Hepatocyte (in vitro differentiated cells): ENCODE measurements around the gene NKX1-2. TPM values are rescaled to one million over a fixed set of nuclear protein-coding genes. Genes with fewer than 3 reads are reported as not detected.

Experiments
- DNase-seq: peaks from one replicate; pipeline ENCODE4 v3.0.0-alpha.2; 2016; ENCODE audit warnings: low spot score
- H2AFZ ChIP-seq: fragments of 200-600 bp; sonication (generic); 2 replicates; pipeline ENCODE4 v1.6.0; 2016; ENCODE audit warnings: antibody characterized with exemption, mild to moderate bottlenecking
- H3K27ac ChIP-seq: fragments of 200-600 bp; sonication (generic); 2 replicates; pipeline ENCODE4 v1.5.1; 2016; ENCODE audit warnings: mild to moderate bottlenecking
- H3K27me3 ChIP-seq: fragments of 200-600 bp; sonication (generic); 2 replicates; pipeline ENCODE4 v1.6.1; 2016
- H3K36me3 ChIP-seq: fragments of 200-600 bp; sonication (generic); replicated peaks from 2 replicates; pipeline ENCODE4 v1.5.1; 2016; ENCODE audit warnings: low read depth; ENCODE audit not compliant: insufficient read depth
- H3K4me1 ChIP-seq: fragments of 200-600 bp; sonication (generic); 2 replicates; pipeline ENCODE4 v1.5.1; 2016; ENCODE audit warnings: mild to moderate bottlenecking, moderate library complexity; ENCODE audit not compliant: insufficient read depth
- H3K4me2 ChIP-seq: fragments of 200-600 bp; sonication (generic); 2 replicates; pipeline ENCODE4 v1.6.0; 2016
- H3K4me3 ChIP-seq: fragments of 200-600 bp; sonication (generic); 2 replicates; pipeline ENCODE4 v1.5.1; 2016; ENCODE audit warnings: mild to moderate bottlenecking
- H3K79me2 ChIP-seq: fragments of 200-600 bp; sonication (generic); 2 replicates; pipeline ENCODE4 v1.6.0; 2017; ENCODE audit warnings: mild to moderate bottlenecking
- H3K9me2 ChIP-seq: fragments of 200-600 bp; sonication (generic); replicated peaks from 2 replicates; pipeline ENCODE4 v1.6.0; 2017; ENCODE audit warnings: mild to moderate bottlenecking; ENCODE audit not compliant: insufficient read depth
- H3K9me3 ChIP-seq: fragments of 200-600 bp; sonication (generic); 2 replicates; pipeline ENCODE4 v1.5.1; 2016; ENCODE audit warnings: low read depth, mild to moderate bottlenecking
- H4K20me1 ChIP-seq: fragments of 200-600 bp; sonication (generic); 2 replicates; pipeline ENCODE4 v1.6.0; 2016; ENCODE audit warnings: mild to moderate bottlenecking; ENCODE audit not compliant: insufficient read depth, poor library complexity, severe bottlenecking
- EZH2 ChIP-seq: fragments of 200-600 bp; sonication (generic); IDR thresholded peaks from 2 replicates; pipeline ENCODE4 v1.6.1; 2016; ENCODE audit warnings: antibody characterized with exemption, mild to moderate bottlenecking, borderline replicate concordance
- EZH2phosphoT487 ChIP-seq: fragments of 200-600 bp; sonication (generic); IDR thresholded peaks from one replicate; pipeline ENCODE4 v1.6.1; 2018; ENCODE audit warnings: antibody characterized with exemption, mild to moderate bottlenecking, low read depth, moderate library complexity; ENCODE audit not compliant: unreplicated experiment, severe bottlenecking
- WGBS: methylation state at CpG from one replicate; pipeline ENCODE4 v1.1.6; 2016; ENCODE audit warnings: low lambda C conversion rate; ENCODE audit errors: missing lambda C conversion rate; 5-methylcytosine and 5-hydroxymethylcytosine counted together
- polyA plus RNA-seq: library from polyadenylated mRNA; unstranded; fragments of >200 nt; fragmentation: Nextera tagmentation; extraction: Ambion mirVana; gene quantifications from 2 replicates; pipeline ENCODE4 v1.2.1, GENCODE V29; 2016
- total RNA-seq: library from RNA; depleted of rRNA; stranded (reverse); fragments of >200 nt; gene quantifications from 2 replicates; pipeline ENCODE4 v1.2.3, GENCODE V29; 2014
- TF ChIP-seq, protein P1 (sequence below): fragments of 200-600 bp; sonication (generic); IDR thresholded peaks from 2 replicates; pipeline ENCODE4 v1.5.1; 2016; ENCODE audit warnings: antibody characterized with exemption, mild to moderate bottlenecking; ENCODE audit not compliant: poor library complexity

Gene NKX1-2
- total and polyA plus RNA-seq, 2 experiments from 2014 or later: 0.22 to 2.0 TPM

DNA sequence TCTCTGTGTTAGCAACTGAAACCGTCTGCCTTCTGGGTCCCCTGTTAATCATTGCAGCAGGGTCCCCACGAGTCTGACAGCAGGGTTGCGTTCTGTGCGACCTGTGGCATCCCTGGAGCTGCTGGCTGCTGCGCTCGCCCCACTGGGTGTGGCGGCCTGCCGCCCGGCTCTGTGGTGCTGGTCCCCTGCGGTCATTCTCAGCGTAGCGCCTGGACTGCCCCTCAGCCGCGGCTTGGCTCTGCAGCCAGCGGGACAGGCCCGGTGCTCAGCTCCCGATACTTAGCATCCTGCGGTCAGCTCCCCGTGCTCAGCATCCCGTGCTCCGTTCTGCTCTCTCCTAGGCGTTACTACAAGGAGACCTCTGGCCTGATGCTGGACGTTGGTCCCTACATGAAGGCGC, 46.8 kb upstream of the NKX1-2 start:
- WGBS: 92% methylated on average over 24 of the region's 24 CpGs

DNA sequence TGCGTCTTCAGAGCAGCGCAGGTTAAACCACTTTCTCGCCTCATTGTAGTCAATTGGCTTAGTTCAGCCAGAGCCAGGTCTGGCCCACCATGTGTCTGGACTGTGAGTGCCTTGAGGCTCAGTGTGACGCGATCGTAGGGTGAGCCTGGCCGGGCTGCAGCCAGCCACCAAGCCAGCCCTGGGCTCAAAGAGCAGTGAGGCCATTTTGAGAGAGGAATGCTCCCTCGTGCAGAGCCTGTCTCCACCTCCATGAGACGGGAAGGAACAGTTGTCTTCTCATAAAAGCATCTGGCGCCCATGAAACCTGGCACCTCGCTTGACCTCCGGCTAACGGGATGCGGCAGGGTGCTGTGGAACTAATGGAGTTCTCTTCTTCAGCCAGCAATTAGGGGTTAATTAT, 46.3 kb upstream of the NKX1-2 start:
- Histone ChIP-seq H3K27ac (no peak overlapping the region), H2AFZ (no peak overlapping the region), H3K9me3 (no peaks in the 10 kb centered on the region), H3K9me2 (no peaks in the 10 kb centered on the region), H3K79me2 (no peaks in the 10 kb centered on the region), H3K4me1 (no peaks in the 10 kb centered on the region), H3K27me3 (no peaks in the 10 kb centered on the region), H4K20me1 (no peaks in the 10 kb centered on the region), H3K4me3 (no peak overlapping the region), H3K4me2 (no peak overlapping the region), H3K36me3 (no peaks in the 10 kb centered on the region)
- DNase-seq: no peak
- WGBS: 75% methylated on average over 14 of the region's 14 CpGs
- no peak for TF ChIP-seq EZH2phosphoT487
- TF ChIP-seq, protein P1, sequence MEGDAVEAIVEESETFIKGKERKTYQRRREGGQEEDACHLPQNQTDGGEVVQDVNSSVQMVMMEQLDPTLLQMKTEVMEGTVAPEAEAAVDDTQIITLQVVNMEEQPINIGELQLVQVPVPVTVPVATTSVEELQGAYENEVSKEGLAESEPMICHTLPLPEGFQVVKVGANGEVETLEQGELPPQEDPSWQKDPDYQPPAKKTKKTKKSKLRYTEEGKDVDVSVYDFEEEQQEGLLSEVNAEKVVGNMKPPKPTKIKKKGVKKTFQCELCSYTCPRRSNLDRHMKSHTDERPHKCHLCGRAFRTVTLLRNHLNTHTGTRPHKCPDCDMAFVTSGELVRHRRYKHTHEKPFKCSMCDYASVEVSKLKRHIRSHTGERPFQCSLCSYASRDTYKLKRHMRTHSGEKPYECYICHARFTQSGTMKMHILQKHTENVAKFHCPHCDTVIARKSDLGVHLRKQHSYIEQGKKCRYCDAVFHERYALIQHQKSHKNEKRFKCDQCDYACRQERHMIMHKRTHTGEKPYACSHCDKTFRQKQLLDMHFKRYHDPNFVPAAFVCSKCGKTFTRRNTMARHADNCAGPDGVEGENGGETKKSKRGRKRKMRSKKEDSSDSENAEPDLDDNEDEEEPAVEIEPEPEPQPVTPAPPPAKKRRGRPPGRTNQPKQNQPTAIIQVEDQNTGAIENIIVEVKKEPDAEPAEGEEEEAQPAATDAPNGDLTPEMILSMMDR: no peak
- TF ChIP-seq EZH2: no peak

More for the DNA sequence above, 46.8 kb upstream of the NKX1-2 start:
- H3K27ac ChIP-seq: no peak overlapping the region
- H3K79me2 ChIP-seq: no peaks in the 10 kb centered on the region
- DNase-seq: no peak
- TF ChIP-seq EZH2phosphoT487 (no peak), EZH2 (no peak)
- TF ChIP-seq, protein P1: no peak
- no peaks in the 10 kb centered on the region for H3K9me3 ChIP-seq
- H3K9me2 ChIP-seq: no peaks in the 10 kb centered on the region
- no peaks in the 10 kb centered on the region for H4K20me1 ChIP-seq
- no peak overlapping the region for H2AFZ ChIP-seq
- H3K4me1 ChIP-seq: no peaks in the 10 kb centered on the region
- no peak overlapping the region for H3K4me3 ChIP-seq
- H3K36me3 ChIP-seq: no peaks in the 10 kb centered on the region
- no peaks in the 10 kb centered on the region for H3K27me3 ChIP-seq
- no peak overlapping the region for H3K4me2 ChIP-seq

DNA sequence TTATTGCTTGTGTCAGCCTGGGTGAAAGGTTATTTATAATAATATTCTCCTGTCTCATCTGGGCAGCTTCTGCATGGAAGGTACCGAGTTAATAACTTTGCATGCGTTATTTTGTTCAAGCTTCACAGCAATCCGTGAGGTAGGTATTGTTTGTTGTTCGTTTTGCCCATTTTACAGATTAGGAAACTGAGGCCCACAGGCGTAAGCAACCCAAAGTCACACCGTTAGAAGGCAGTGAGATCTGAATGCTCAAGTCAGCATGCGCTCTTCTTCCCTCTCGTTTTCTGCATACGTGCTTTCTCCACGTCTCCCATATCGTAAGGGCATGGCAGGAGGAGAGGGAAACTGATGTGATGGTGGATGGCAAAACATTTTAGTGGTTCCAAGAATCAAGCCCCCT, 45.9 kb upstream of the NKX1-2 start:
- H3K36me3 ChIP-seq: no peaks in the 10 kb centered on the region
- no peak overlapping the region for H2AFZ ChIP-seq
- no peaks in the 10 kb centered on the region for H3K9me2 ChIP-seq
- no peaks in the 10 kb centered on the region for H3K79me2 ChIP-seq
- TF ChIP-seq EZH2phosphoT487 (no peak), EZH2 (no peak)
- TF ChIP-seq, protein P1: no peak
- H3K4me2 ChIP-seq: no peak overlapping the region
- no peak overlapping the region for H3K4me3 ChIP-seq
- H4K20me1 ChIP-seq: no peaks in the 10 kb centered on the region
- H3K4me1 ChIP-seq: no peaks in the 10 kb centered on the region
- H3K9me3 ChIP-seq: no peaks in the 10 kb centered on the region
- H3K27me3 ChIP-seq: no peaks in the 10 kb centered on the region
- no peak overlapping the region for H3K27ac ChIP-seq
- DNase-seq: no peak
- WGBS: 96% methylated on average over 11 of the region's 11 CpGs

DNA sequence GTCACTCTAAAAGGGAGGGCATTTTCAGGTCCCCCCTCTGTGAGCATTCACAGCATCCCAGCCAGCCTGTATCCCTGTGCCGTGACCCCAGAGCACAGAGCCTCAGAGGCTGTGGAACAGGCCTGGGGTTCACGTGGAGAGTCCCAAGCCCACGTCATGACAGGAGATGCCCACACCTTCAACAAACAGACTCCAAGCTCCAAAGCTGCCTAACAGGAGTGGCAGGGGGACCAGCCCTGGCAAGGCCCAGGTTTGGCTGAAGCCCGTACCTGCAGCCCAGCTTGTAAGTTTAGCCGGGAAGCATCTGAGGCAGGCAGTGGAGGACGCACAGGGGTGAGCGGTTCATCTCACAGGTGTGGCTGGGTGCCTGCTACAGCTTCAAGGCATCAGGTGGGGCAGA, 45.3 kb upstream of the NKX1-2 start:
- Histone ChIP-seq H3K4me2 (no peak overlapping the region), H2AFZ (no peak overlapping the region), H4K20me1 (no peaks in the 10 kb centered on the region), H3K79me2 (no peaks in the 10 kb centered on the region), H3K4me3 (no peak overlapping the region), H3K27me3 (no peaks in the 10 kb centered on the region), H3K27ac (no peak overlapping the region), H3K9me3 (no peaks in the 10 kb centered on the region), H3K4me1 (no peaks in the 10 kb centered on the region), H3K9me2 (no peaks in the 10 kb centered on the region), H3K36me3 (no peaks in the 10 kb centered on the region)
- TF ChIP-seq EZH2: no peak
- WGBS: 94% methylated on average over 7 of the region's 7 CpGs
- no peak for DNase-seq
